Measurements from ENCODE around the gene SLC35B2.

GRCh38 chr6:44224965-44225305, 32.4 kb downstream of the SLC35B2 start:
- TF ChIP-seq GATA2 (IDR thresholded peaks at IDR 0.05; ENCODE audit: low read depth, low read length) (no peak), GATA3 (IDR thresholded peaks at IDR 0.05; ENCODE audit: low read depth, low read length) (no peak)
